ENCODE data around the gene SOCS1.

Gene SOCS1

GRCh38 chr16:11211977-11212797, 43.8 kb downstream of the SOCS1 start:
- H3K36me3 ChIP-seq (replicated peaks; ENCODE audit: insufficient read depth, low read length) = no peaks in the 10 kb centered on the region
- no peaks in the 10 kb centered on the region for H3K9me2 ChIP-seq (replicated peaks; ENCODE audit: insufficient read depth, low read length)
- no peaks in the 10 kb centered on the region for H3K4me1 ChIP-seq (ENCODE audit: low read length)
- DNase-seq = no peak
- no peak overlapping the region for H2AFZ ChIP-seq (ENCODE audit: low read length)
- H3K9ac ChIP-seq (ENCODE audit: low read length) = no peak overlapping the region
- no peak overlapping the region for H3K4me2 ChIP-seq (ENCODE audit: low read depth, low read length)
- no peaks in the 10 kb centered on the region for H3K9me3 ChIP-seq (replicated peaks; ENCODE audit: insufficient read depth, low read length)
- TF ChIP-seq EZH2phosphoT487 (IDR thresholded peaks at IDR 0.05; ENCODE audit: low read length) = no peak
- no peak for TF ChIP-seq EZH2 (optimal IDR thresholded peaks at IDR 0.05; ENCODE audit: low read depth, low read length)
- no peak for TF ChIP-seq CTCF (IDR thresholded peaks at IDR 0.05; ENCODE audit: low read length)
- no peak overlapping the region for H3K4me3 ChIP-seq (ENCODE audit: low read length)
- H4K20me1 ChIP-seq (ENCODE audit: insufficient read depth, low read length) = no peaks in the 10 kb centered on the region
- H3K27ac ChIP-seq (ENCODE audit: low read length) = no peak overlapping the region
- H3F3A ChIP-seq (ENCODE audit: insufficient read depth, low read length) = no peaks in the 10 kb centered on the region
- H3K79me2 ChIP-seq (ENCODE audit: low read length) = no peaks in the 10 kb centered on the region
- peaks cover 27% of the 10 kb centered on the region for H3K27me3 ChIP-seq (replicated peaks; ENCODE audit: insufficient read depth, low read length)

DNA sequence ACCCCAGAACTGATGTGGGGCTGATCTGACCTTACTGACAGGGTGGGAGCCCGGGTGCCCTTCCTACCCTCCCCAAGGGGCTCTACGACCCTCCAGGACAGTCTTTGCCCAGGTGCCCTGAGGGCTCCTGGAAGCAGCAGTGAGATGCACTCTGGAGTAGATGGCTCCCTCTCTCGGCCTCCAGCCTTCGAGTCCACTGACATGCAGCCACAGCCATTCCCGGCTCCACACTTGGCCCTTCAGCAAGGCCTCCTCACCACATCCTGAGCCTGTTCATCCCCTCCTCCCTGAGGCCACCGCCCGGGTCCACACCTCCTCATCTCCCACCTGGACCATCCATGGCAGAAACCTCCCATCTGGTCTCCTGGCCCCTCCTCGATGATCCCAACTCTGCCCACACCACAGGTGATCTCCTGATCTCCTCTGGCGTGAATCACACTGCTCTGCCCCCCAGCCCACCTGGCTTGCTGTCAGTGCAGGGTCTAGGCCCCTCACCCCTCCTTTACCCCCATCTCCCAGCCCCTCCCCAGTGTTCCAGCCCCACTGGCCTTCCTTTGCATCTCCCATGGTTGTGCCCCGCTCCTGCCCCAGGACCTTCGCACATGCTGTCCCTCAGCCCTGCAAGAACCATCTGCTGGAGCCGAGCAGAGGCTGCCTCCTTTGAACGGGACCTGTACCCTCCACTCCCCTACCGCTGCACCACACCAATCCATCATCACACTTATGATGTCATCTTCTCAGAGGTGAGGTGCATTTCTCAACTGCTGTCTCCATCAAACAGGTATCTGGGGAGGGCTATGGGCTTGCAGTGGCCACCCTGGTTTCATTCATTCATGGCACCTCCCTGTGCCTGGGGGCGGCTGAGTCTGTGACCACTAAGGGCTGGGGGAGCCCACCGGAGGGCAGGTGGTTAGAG, 44.7 kb downstream of the SOCS1 start:
- Histone ChIP-seq H2AFZ (ENCODE audit: low read length) (no peak overlapping the region), H3K9ac (ENCODE audit: low read length) (no peak overlapping the region)

GRCh38 chr16:11210260-11210659, 45.7 kb downstream of the SOCS1 start:
- Histone ChIP-seq H3K4me1 (ENCODE audit: low read length) (no peaks in the 10 kb centered on the region), H3K79me2 (ENCODE audit: low read length) (no peaks in the 10 kb centered on the region), H3K9ac (ENCODE audit: low read length) (no peak overlapping the region), H2AFZ (ENCODE audit: low read length) (no peak overlapping the region), H3K27me3 (replicated peaks; ENCODE audit: insufficient read depth, low read length) (peaks cover 27% of the 10 kb centered on the region), H3K36me3 (replicated peaks; ENCODE audit: insufficient read depth, low read length) (no peaks in the 10 kb centered on the region), H3K4me3 (ENCODE audit: low read length) (no peak overlapping the region), H4K20me1 (ENCODE audit: insufficient read depth, low read length) (no peaks in the 10 kb centered on the region), H3K4me2 (ENCODE audit: low read depth, low read length) (no peak overlapping the region), H3F3A (ENCODE audit: insufficient read depth, low read length) (no peaks in the 10 kb centered on the region), H3K9me3 (replicated peaks; ENCODE audit: insufficient read depth, low read length) (no peaks in the 10 kb centered on the region), H3K9me2 (replicated peaks; ENCODE audit: insufficient read depth, low read length) (no peaks in the 10 kb centered on the region), H3K27ac (ENCODE audit: low read length) (no peak overlapping the region)
- no peak for DNase-seq
- no peak for TF ChIP-seq EZH2 (optimal IDR thresholded peaks at IDR 0.05; ENCODE audit: low read depth, low read length)
- no peak for TF ChIP-seq EZH2phosphoT487 (IDR thresholded peaks at IDR 0.05; ENCODE audit: low read length)
- TF ChIP-seq CTCF (IDR thresholded peaks at IDR 0.05; ENCODE audit: low read length) = no peak

More for the DNA sequence above, 44.7 kb downstream of the SOCS1 start:
- no peak overlapping the region for H3K4me2 ChIP-seq (ENCODE audit: low read depth, low read length)
- H3F3A ChIP-seq (ENCODE audit: insufficient read depth, low read length) = no peaks in the 10 kb centered on the region
- no peak for DNase-seq
- H3K79me2 ChIP-seq (ENCODE audit: low read length) = no peaks in the 10 kb centered on the region
- no peaks in the 10 kb centered on the region for H3K36me3 ChIP-seq (replicated peaks; ENCODE audit: insufficient read depth, low read length)
- no peaks in the 10 kb centered on the region for H3K4me1 ChIP-seq (ENCODE audit: low read length)
- TF ChIP-seq EZH2 (optimal IDR thresholded peaks at IDR 0.05; ENCODE audit: low read depth, low read length) = no peak
- TF ChIP-seq CTCF (IDR thresholded peaks at IDR 0.05; ENCODE audit: low read length) = no peak
- no peak for TF ChIP-seq EZH2phosphoT487 (IDR thresholded peaks at IDR 0.05; ENCODE audit: low read length)
- no peaks in the 10 kb centered on the region for H3K9me3 ChIP-seq (replicated peaks; ENCODE audit: insufficient read depth, low read length)
- no peak overlapping the region for H3K4me3 ChIP-seq (ENCODE audit: low read length)
- H4K20me1 ChIP-seq (ENCODE audit: insufficient read depth, low read length) = no peaks in the 10 kb centered on the region
- no peak overlapping the region for H3K27ac ChIP-seq (ENCODE audit: low read length)
- peaks cover 27% of the 10 kb centered on the region for H3K27me3 ChIP-seq (replicated peaks; ENCODE audit: insufficient read depth, low read length)
- H3K9me2 ChIP-seq (replicated peaks; ENCODE audit: insufficient read depth, low read length) = no peaks in the 10 kb centered on the region

Measured in MM.1S (cell line).